Measurements from ENCODE around the gene VEGFD. TPM values are rescaled to one million over a fixed set of nuclear protein-coding genes. Genes with fewer than 3 reads are reported as not detected.
"Not testable (repeated sequence)": the region's sequence is repeated elsewhere in the genome, so short reads cannot be mapped to it uniquely, and the experiment has no call there.

The VEGFD gene
- total and polyA plus RNA-seq, 4 donors: 0.33 to 3.2 (median 0.41) TPM

GRCh38 chrX:15319075-15319474 is 65.1 kb downstream of the VEGFD start:
- DNase-seq (ENCODE audit: low read depth in 4 of 6, low spot score in 6 of 6): no peak
- no peak overlapping the region for H3K4me3 ChIP-seq (ENCODE audit: low read depth, low read length)
- H3K9me3 ChIP-seq (ENCODE audit: control insufficient read depth, insufficient read depth, low read length): no peaks in the 10 kb centered on the region
- H3K36me3 ChIP-seq (ENCODE audit: control insufficient read depth, insufficient read depth, low read length): no peaks in the 10 kb centered on the region
- H3K27me3 ChIP-seq (ENCODE audit: control insufficient read depth, insufficient read depth, low read length): peaks cover 13% of the 10 kb centered on the region
- H3K4me1 ChIP-seq (ENCODE audit: control insufficient read depth, insufficient read depth, low read length): no peaks in the 10 kb centered on the region
- H3K27ac ChIP-seq (ENCODE audit: low read depth, low read length): no peak overlapping the region
- whole genome bisulfite sequencing (ENCODE audit: insufficient coverage): no CpG with 5 or more reads among the region's 4 CpGs

DNA sequence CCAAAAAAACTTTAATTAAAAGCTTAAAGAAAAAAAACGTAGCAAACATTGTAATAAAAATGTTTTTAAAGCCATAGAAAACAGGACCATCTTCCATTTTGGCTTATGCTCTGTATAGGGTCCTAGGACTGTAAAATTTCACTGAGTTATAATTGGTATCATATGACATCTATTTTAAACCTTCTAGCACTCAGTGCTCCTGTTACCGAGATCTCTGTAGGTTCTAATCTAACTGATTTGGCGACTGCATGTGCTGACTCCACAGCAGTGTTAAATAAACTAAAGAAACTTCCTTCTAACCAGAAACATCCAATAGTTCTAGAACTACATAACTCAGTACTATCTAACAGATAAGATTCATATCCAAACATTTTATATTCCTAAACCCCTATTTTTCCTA is 68.7 kb downstream of the VEGFD start, which contains the start of gene ASB11:
Gene ASB11, minus strand, starts transcription at position 132 of the 400 bp plus-strand sequence. Its CDS starts 35 bp downstream, at position 97.
- H3K36me3 ChIP-seq (ENCODE audit: control insufficient read depth, insufficient read depth, low read length): no peaks in the 10 kb centered on the region
- H3K27ac ChIP-seq (ENCODE audit: low read depth, low read length): no peak within 1 kb of the TSS
- no peak for DNase-seq (ENCODE audit: low read depth in 4 of 6, low spot score in 6 of 6)
- WGBS (ENCODE audit: insufficient coverage): 40% methylated on average over 2 of the region's 3 CpGs
- no peaks in the 10 kb centered on the region for H3K4me1 ChIP-seq (ENCODE audit: control insufficient read depth, insufficient read depth, low read length)
- H3K9me3 ChIP-seq (ENCODE audit: control insufficient read depth, insufficient read depth, low read length): no peaks in the 10 kb centered on the region
- H3K27me3 ChIP-seq (ENCODE audit: control insufficient read depth, insufficient read depth, low read length): peaks cover 9% of the 10 kb centered on the region
- no peak within 1 kb of the TSS for H3K4me3 ChIP-seq (ENCODE audit: low read depth, low read length)

DNA sequence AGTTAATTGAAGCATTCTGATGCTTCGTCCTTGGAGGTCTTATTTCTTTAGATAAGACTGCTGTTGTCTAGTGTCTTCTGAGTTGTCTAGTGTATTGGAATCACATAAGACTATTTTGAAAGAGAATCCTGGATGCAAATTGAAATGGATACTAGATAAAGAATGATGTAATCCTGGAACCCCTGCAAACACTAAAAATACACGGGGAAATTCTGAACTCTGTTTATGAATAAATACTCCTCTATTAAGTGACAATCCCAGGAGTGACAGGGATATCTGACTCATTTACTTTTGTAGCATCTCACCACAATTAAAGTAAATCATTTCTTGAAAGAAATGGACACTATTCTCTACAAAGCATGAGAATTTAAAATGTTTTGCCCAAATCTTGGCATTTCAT is 69.7 kb downstream of the VEGFD start:
- Histone ChIP-seq H3K4me1 (ENCODE audit: control insufficient read depth, insufficient read depth, low read length) (no peaks in the 10 kb centered on the region), H3K27me3 (ENCODE audit: control insufficient read depth, insufficient read depth, low read length) (peaks cover 9% of the 10 kb centered on the region), H3K27ac (ENCODE audit: low read depth, low read length) (no peak overlapping the region), H3K9me3 (ENCODE audit: control insufficient read depth, insufficient read depth, low read length) (no peaks in the 10 kb centered on the region), H3K4me3 (ENCODE audit: low read depth, low read length) (no peak overlapping the region), H3K36me3 (ENCODE audit: control insufficient read depth, insufficient read depth, low read length) (no peaks in the 10 kb centered on the region)
- no CpG with 5 or more reads among the region's 2 CpGs for WGBS (ENCODE audit: insufficient coverage)
- DNase-seq (ENCODE audit: low read depth in 4 of 6, low spot score in 6 of 6): no peak

GRCh38 chrX:15311119-15311518 is 73.1 kb downstream of the VEGFD start:
- Histone ChIP-seq H3K9me3 (ENCODE audit: control insufficient read depth, insufficient read depth, low read length) (no peaks in the 10 kb centered on the region), H3K27me3 (ENCODE audit: control insufficient read depth, insufficient read depth, low read length) (peaks cover 16% of the 10 kb centered on the region), H3K27ac (ENCODE audit: low read depth, low read length) (no peak overlapping the region), H3K36me3 (ENCODE audit: control insufficient read depth, insufficient read depth, low read length) (no peaks in the 10 kb centered on the region), H3K4me3 (ENCODE audit: low read depth, low read length) (no peak overlapping the region), H3K4me1 (ENCODE audit: control insufficient read depth, insufficient read depth, low read length) (no peaks in the 10 kb centered on the region)
- DNase-seq (ENCODE audit: low read depth in 4 of 6, low spot score in 6 of 6): no peak
- WGBS (ENCODE audit: insufficient coverage): 69% methylated on average over 3 of the region's 3 CpGs

- H3K4me1 ChIP-seq (ENCODE audit: control insufficient read depth, insufficient read depth, low read length): no peaks in the 10 kb centered on the region
- peak in 3 of 6 donors; percentile 3 to 57 (median 11) for DNase-seq (ENCODE audit: low read depth in 4 of 6, low spot score in 6 of 6)
- no peak overlapping the region for H3K4me3 ChIP-seq (ENCODE audit: low read depth, low read length)
- no peaks in the 10 kb centered on the region for H3K36me3 ChIP-seq (ENCODE audit: control insufficient read depth, insufficient read depth, low read length)
- peaks cover 16% of the 10 kb centered on the region for H3K27me3 ChIP-seq (ENCODE audit: control insufficient read depth, insufficient read depth, low read length)
- no peak overlapping the region for H3K27ac ChIP-seq (ENCODE audit: low read depth, low read length)
- no peaks in the 10 kb centered on the region for H3K9me3 ChIP-seq (ENCODE audit: control insufficient read depth, insufficient read depth, low read length)
- no CpG with 5 or more reads among the region's 3 CpGs for WGBS (ENCODE audit: insufficient coverage)
Measured at GRCh38 chrX:15310117-15310516, 74.1 kb downstream of the VEGFD start.

DNA sequence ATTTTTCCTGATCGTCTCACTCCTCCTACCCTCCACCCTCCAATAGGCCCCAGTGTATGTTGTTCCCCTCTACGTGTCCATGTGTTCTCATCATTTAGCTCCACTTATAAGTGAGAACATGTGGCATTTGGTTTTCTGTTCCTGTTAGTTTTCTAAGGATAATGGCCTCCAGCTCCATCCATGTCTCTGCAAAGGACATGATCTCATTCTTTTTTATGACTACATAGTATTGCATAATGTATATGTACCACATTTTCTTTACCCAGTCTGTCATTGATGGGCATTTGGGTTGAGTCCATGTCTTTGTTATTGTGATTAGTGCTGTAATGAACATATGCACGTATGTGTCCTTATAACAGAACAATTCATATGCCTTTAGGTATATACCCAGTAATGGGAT is 78.3 kb downstream of the VEGFD start:
- H3K9me3 ChIP-seq (ENCODE audit: control insufficient read depth, insufficient read depth, low read length); H3K4me3 ChIP-seq (ENCODE audit: low read depth, low read length); H3K36me3 ChIP-seq (ENCODE audit: control insufficient read depth, insufficient read depth, low read length); H3K27ac ChIP-seq (ENCODE audit: low read depth, low read length); DNase-seq (ENCODE audit: low read depth in 4 of 6, low spot score in 6 of 6); H3K4me1 ChIP-seq (ENCODE audit: control insufficient read depth, insufficient read depth, low read length): not testable (repeated sequence)
- no CpG with 5 or more reads among the region's 3 CpGs for WGBS (ENCODE audit: insufficient coverage)
- H3K27me3 ChIP-seq (ENCODE audit: control insufficient read depth, insufficient read depth, low read length): peaks cover 11% of the 10 kb centered on the region

DNA sequence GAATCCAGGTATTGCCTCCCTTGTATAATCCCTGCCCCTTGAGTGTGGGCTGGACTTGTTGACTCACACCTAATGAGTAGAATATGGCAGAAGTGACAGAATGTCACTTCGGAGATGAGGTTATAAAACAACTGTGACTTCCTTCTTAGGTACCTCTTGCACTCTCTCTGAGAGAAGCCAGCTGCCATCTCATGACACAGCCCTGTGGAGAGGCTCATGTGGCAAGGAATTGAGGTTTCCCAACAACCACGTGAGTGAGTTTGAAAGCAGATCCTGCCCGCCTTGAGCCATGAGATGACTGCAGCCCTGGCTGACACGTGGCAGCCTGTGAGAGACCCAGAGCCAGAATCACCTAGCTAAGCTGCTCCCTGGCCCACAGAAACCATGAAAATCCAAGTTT is 82.3 kb downstream of the VEGFD start:
- DNase-seq (ENCODE audit: low read depth in 4 of 6, low spot score in 6 of 6): no peak
- Histone ChIP-seq H3K27ac (ENCODE audit: low read depth, low read length) (no peak overlapping the region), H3K9me3 (ENCODE audit: control insufficient read depth, insufficient read depth, low read length) (no peaks in the 10 kb centered on the region), H3K4me1 (ENCODE audit: control insufficient read depth, insufficient read depth, low read length) (no peaks in the 10 kb centered on the region), H3K4me3 (ENCODE audit: low read depth, low read length) (no peak overlapping the region), H3K36me3 (ENCODE audit: control insufficient read depth, insufficient read depth, low read length) (no peaks in the 10 kb centered on the region), H3K27me3 (ENCODE audit: control insufficient read depth, insufficient read depth, low read length) (peaks cover 2% of the 10 kb centered on the region)
- 52% methylated on average over 3 of the region's 4 CpGs for WGBS (ENCODE audit: insufficient coverage)

DNA sequence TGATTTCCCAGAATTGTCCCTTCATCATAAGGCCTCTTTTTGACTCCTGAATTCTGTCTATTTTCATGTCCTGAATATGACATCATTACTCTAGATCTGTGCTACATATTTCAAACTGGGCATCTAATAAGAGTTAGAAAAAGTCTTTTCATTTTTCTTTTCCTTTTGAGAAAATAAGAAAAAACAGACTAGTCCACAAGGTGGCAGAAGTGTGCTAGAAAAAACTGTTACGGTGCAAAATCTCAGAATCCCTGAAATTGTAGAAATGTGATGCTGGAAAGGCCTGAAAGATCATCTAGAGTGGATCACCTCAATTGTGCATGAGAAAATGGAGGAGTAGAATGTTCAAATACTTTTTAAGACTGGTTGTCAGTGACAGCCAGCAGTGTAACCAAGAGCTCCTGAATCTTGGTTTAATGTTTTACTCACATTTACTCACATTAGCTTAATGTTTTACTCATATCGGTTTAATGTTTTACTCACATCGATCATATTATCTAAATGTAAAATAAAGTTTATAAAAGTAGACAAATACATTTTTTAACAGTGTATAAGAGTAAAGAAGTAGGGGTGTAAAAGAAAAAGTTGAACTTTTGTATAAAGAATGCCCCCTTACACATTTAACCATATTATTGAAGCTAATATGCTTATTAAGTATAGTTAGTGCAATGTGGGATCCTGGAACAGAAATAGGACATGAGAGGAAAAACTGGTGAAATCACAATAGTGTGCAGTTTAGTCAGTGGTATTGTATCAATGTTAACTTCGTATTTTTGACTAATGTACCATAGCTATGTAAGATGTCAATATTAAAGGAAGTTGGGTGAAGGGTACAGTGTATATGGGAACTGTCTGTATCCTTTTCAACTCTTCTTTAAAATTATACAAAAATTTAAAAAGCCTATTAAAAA is 84.0 kb downstream of the VEGFD start:
- Histone ChIP-seq H3K27ac (ENCODE audit: low read depth, low read length) (no peak overlapping the region), H3K4me1 (ENCODE audit: control insufficient read depth, insufficient read depth, low read length) (no peaks in the 10 kb centered on the region), H3K9me3 (ENCODE audit: control insufficient read depth, insufficient read depth, low read length) (no peaks in the 10 kb centered on the region), H3K27me3 (ENCODE audit: control insufficient read depth, insufficient read depth, low read length) (peaks cover 4% of the 10 kb centered on the region), H3K36me3 (ENCODE audit: control insufficient read depth, insufficient read depth, low read length) (no peaks in the 10 kb centered on the region), H3K4me3 (ENCODE audit: low read depth, low read length) (no peak overlapping the region)
- WGBS (ENCODE audit: insufficient coverage): 8% methylated on average over 1 of the region's 4 CpGs
- peak in 4 of 6 donors; percentile 19 to 60 (median 40) for DNase-seq (ENCODE audit: low read depth in 4 of 6, low spot score in 6 of 6)

DNA sequence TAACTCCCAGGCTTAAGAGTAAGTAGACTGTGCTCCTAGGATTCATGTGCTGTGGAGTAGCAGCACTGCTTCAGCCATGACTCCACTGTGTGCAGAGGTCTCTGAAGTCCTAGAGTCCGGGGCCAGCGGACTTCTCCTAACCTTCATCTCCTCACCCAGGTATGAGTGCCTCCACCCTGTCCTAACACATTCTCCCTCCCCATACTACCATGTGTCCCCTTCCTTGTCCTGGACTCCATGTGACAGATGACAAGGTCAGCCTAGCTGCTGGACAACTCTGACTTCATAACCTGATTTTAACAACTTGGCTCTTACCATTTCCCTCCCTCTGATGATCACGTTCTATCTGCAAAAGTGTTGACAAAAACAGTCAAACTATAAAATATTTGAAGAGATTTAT is 85.4 kb downstream of the VEGFD start:
- Histone ChIP-seq H3K4me3 (ENCODE audit: low read depth, low read length) (no peak overlapping the region), H3K36me3 (ENCODE audit: control insufficient read depth, insufficient read depth, low read length) (no peaks in the 10 kb centered on the region), H3K9me3 (ENCODE audit: control insufficient read depth, insufficient read depth, low read length) (no peaks in the 10 kb centered on the region), H3K4me1 (ENCODE audit: control insufficient read depth, insufficient read depth, low read length) (no peaks in the 10 kb centered on the region), H3K27ac (ENCODE audit: low read depth, low read length) (no peak overlapping the region), H3K27me3 (ENCODE audit: control insufficient read depth, insufficient read depth, low read length) (peaks cover 4% of the 10 kb centered on the region)
- no peak for DNase-seq (ENCODE audit: low read depth in 4 of 6, low spot score in 6 of 6)
- 89% methylated on average over 2 of the region's 3 CpGs for WGBS (ENCODE audit: insufficient coverage)

DNA sequence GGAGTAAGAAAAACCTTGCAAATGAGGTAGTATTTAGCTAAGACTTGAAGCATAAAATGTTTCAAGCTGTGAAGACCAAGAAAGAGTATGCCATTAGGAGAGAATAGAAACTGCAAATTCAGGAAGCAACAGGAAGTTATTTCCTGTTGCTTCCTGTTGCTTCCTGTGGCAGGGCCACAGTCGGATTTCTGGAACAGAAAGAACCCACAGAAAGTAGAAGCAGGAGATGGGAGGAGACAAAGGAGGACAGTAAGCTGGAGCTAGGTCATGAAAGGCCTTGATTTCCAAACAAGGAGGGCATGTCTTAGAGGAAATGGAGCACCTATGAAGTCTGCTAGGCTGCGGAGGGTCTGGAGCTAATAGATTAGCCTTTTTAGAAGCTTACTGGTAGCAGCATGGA is 86.0 kb downstream of the VEGFD start:
- WGBS (ENCODE audit: insufficient coverage): 69% methylated on average over 2 of the region's 2 CpGs
- Histone ChIP-seq H3K27ac (ENCODE audit: low read depth, low read length) (no peak overlapping the region), H3K4me3 (ENCODE audit: low read depth, low read length) (no peak overlapping the region), H3K4me1 (ENCODE audit: control insufficient read depth, insufficient read depth, low read length) (no peaks in the 10 kb centered on the region), H3K27me3 (ENCODE audit: control insufficient read depth, insufficient read depth, low read length) (peaks cover 4% of the 10 kb centered on the region), H3K36me3 (ENCODE audit: control insufficient read depth, insufficient read depth, low read length) (no peaks in the 10 kb centered on the region), H3K9me3 (ENCODE audit: control insufficient read depth, insufficient read depth, low read length) (no peaks in the 10 kb centered on the region)
- DNase-seq (ENCODE audit: low read depth in 4 of 6, low spot score in 6 of 6): no peak

All from spinal cord (tissue), 10 donors.